Measurements from ENCODE around the gene CCNB2. TPM values are rescaled to one million over a fixed set of nuclear protein-coding genes. Genes with fewer than 3 reads are reported as not detected.

CCNB2 gene
- total RNA-seq, 4 donors from 2014 or later: 0.38 to 3.5 (median 2.9) TPM; not detected in 1

DNA sequence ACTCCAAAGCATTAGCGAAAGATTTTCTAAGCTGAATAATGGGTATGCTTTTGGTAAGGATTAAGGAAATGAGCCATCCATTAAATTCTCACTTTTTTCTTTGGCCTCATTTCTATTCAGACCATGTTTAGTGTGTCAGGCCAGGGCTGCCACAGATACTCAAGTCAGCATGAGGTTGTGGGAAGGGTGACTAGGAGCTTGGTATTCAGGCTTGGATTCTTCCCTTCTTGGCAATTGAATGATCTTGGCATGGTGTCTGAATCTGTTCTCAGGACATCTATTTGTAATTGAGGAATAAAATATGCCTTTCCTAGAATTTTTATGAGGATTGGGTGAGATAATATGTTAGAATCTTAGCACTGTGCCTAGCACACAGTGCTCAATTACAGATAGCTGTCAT, 11.2 kb downstream of the CCNB2 start:
- TF ChIP-seq, protein P1, sequence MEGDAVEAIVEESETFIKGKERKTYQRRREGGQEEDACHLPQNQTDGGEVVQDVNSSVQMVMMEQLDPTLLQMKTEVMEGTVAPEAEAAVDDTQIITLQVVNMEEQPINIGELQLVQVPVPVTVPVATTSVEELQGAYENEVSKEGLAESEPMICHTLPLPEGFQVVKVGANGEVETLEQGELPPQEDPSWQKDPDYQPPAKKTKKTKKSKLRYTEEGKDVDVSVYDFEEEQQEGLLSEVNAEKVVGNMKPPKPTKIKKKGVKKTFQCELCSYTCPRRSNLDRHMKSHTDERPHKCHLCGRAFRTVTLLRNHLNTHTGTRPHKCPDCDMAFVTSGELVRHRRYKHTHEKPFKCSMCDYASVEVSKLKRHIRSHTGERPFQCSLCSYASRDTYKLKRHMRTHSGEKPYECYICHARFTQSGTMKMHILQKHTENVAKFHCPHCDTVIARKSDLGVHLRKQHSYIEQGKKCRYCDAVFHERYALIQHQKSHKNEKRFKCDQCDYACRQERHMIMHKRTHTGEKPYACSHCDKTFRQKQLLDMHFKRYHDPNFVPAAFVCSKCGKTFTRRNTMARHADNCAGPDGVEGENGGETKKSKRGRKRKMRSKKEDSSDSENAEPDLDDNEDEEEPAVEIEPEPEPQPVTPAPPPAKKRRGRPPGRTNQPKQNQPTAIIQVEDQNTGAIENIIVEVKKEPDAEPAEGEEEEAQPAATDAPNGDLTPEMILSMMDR (IDR thresholded peaks at IDR 0.05; ENCODE audit: low read depth): no peak

DNA sequence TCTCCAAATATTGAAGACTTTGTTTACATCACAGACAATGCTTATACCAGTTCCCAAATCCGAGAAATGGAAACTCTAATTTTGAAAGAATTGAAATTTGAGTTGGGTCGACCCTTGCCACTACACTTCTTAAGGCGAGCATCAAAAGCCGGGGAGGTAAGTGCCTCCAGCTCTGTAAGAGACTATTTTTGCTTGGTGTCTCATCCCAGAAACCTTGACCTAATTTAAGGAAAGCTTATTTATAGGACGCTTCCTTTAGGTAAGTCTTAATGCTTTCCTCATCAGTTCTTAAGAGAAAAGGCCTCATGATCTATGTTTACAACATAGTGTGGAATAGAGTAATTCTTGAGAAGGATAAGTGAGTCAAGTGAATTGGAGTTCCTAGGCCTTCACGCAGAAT, 11.8 kb downstream of the CCNB2 start:
- TF ChIP-seq, protein P1 (IDR thresholded peaks at IDR 0.05; ENCODE audit: low read depth): no peak

DNA sequence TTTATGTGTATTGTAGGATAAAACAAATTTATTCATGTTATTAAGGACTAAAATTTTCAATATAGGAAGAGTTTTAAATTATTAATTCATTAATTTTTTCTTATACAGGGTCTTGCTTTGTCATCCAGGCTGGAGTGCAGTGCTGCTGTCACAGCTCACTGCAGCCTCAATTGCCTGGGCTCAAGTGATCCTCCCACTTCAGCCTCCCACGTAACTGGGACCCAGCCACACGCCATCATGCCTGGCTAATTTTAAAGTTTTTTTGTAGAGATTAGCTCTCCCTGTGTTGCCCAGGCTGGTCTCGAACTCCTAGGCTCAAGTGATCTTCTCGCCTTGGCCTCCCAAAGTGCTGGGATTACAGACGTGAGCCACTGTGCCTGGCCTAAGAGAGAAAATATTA, 14.7 kb downstream of the CCNB2 start:
- TF ChIP-seq, protein P1 (IDR thresholded peaks at IDR 0.05; ENCODE audit: low read depth): no peak

DNA sequence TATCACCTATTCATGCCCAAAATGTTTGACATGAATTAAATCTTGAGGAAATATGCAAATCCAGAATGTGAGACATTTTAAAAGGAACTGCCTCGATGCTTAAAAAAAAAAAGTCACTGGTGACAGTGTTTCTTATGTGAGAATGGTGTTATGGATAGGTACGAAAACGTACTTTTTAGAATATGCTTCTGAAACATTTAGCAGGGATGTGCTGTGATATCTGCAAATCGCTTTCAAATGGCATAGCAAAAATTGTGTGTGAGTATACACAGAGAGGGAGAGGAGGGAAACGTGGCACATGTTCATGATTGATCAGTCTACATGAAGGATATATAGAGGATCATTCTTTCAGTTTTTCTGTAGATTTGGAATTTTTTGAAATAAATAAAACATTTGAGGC, 16.0 kb downstream of the CCNB2 start:
- TF ChIP-seq, protein P1 (IDR thresholded peaks at IDR 0.05; ENCODE audit: low read depth): no peak

DNA sequence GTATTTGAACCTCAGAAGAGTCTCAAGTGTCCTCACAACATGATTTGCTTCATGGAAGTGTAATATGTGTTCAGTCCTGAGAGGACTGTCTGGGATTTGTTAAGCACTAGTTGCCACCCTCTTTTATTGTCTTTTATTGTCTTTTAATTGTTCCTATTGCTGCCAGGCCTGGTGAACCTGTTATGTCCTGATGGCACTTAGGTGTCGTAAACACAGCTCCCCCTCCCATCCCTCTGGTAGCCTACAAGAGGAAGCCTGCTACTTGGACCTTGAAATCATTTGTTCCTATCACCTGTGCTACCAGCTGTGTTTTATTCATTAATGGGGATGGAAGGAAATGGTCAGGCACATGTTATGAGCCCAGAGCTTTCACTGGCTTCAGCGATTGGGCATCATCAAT, 19.3 kb downstream of the CCNB2 start:
- TF ChIP-seq, protein P1 (IDR thresholded peaks at IDR 0.05; ENCODE audit: low read depth): no peak

DNA sequence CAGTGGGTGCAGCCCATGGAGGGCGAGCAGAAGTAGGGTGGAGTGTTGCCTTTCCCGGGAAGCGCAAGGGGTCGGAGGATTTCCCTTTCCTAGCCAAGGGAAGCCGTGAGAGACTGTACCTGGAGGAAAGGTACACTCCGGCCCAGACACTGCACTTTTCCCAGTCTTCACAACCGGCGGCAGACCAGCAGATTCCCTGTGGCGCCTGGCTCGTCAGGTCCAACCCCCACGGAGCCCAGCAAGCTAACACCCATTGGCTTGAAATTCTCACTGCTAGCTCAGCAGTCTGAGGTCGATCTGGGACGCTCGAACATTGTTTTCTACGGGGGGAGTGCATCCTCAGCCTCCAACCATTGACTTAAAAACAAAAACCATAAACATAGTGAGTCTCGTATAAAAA, 26.5 kb downstream of the CCNB2 start:
- TF ChIP-seq, protein P1 (IDR thresholded peaks at IDR 0.05; ENCODE audit: low read depth): no peak

DNA sequence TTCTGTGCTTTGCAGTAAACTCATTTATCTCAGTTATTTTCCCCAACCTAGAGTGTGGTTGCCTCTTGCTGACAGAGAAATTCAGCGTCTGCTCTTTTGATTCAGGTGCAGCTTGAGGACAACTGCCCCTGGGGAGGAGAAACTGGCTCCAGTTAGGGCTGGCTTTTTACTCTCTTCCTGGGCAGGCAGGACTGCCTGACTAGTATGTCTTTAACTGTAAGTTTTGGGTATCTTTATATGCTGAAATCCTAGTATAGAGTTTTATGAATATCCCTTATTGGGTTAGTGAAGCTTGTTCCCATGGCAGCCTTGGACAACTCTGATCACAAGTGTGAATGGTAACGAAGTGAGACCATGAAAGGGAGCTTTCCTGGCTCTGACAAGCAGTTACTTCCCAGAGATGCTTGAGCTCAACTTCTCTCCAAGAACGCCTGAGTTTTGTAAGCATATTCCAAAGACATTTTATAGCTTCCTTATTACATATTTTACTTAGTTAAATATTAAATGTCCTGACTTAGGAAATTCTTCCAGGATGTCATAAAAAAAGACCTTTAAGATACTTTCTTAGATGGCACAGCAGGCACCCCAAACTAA, 27.1 kb downstream of the CCNB2 start:
- TF ChIP-seq, protein P1 (IDR thresholded peaks at IDR 0.05; ENCODE audit: low read depth): no peak

Measured in subcutaneous adipose tissue (tissue), 4 donors.